ENCODE data around the gene COX7B. TPM values are rescaled to one million over a fixed set of nuclear protein-coding genes. Genes with fewer than 3 reads are reported as not detected.

The COX7B gene
- total RNA-seq, 2 experiments from 2014 or later = 302 to 324 TPM

GRCh38 chrX:77894921-77895886 is 4.1 kb upstream of the COX7B start, which contains the start of gene MAGT1:
Gene MAGT1, minus strand, starts transcription at chrX:77895435. Its CDS starts 25 bp downstream, at chrX:77895410.
- intact Hi-C loops (cut with micrococcal nuclease) = loop anchor here (10.0 kb wide), 1 partner anchor 110 kb away; the partner anchor contains the start of gene ATRX
- POLR2A ChIA-PET = interaction anchor here (0.6 kb wide), 1 partner anchor 9 kb away, joined by 3 read pairs; no protein-coding TSS in a partner anchor
- Mint-ChIP-seq H3K36me3 (ENCODE audit: low read depth) (peaks cover 14% of the 10 kb centered on the region), H3K27ac (peak within 1 kb of the TSS; percentile 100), H3K27me3 (no peaks in the 10 kb centered on the region), H3K4me1 (ENCODE audit: low read depth) (peaks cover 26% of the 10 kb centered on the region), H3K4me3 (peak within 1 kb of the TSS; percentile 98), H3K9me3 (no peaks in the 10 kb centered on the region)
- TF ChIP-seq CTCF (IDR thresholded peaks at IDR 0.05) = no peak
- ATAC-seq = peak; percentile 89
- CTCF ChIA-PET = interaction anchor here (1.2 to 1.9 kb wide), 2 partner anchors 129 to 447 kb away, joined by 3 to 7 read pairs; no protein-coding TSS in a partner anchor
- DNase-seq = peak; percentile 93

GRCh38 chrX:77900688-77901087 is 1.4 kb downstream of the COX7B start:
- TF ChIP-seq CTCF (IDR thresholded peaks at IDR 0.05) = no peak
- Mint-ChIP-seq H3K27ac (peak overlapping the region; percentile 97), H3K36me3 (ENCODE audit: low read depth) (peaks cover 37% of the 10 kb centered on the region), H3K4me1 (ENCODE audit: low read depth) (peaks cover 17% of the 10 kb centered on the region), H3K4me3 (peak overlapping the region; percentile 94), H3K9me3 (no peaks in the 10 kb centered on the region), H3K27me3 (no peaks in the 10 kb centered on the region)
- intact Hi-C loops (cut with micrococcal nuclease) = loop anchor here (1.0 kb wide), 1 partner anchor 10 kb away; the partner anchor contains the start of gene ATP7A
- ATAC-seq (no peak), DNase-seq (no peak)
- CTCF ChIA-PET = interaction anchor here (1.7 to 3.9 kb wide), 2 partner anchors 10 to 124 kb away, joined by 8 to 16 read pairs; partner anchors contain the start of gene ATP7A
- POLR2A ChIA-PET = interaction anchor here (3.8 kb wide), 1 partner anchor 9 kb away, joined by 21 read pairs; the partner anchor contains the start of gene ATP7A

- ATAC-seq (no peak), DNase-seq (no peak)
- intact Hi-C loops (cut with micrococcal nuclease) = no loop called here
- TF ChIP-seq CTCF (IDR thresholded peaks at IDR 0.05) = no peak
- Mint-ChIP-seq H3K9me3 (no peaks in the 10 kb centered on the region), H3K27ac (peak overlapping the region; percentile 65), H3K27me3 (no peaks in the 10 kb centered on the region), H3K4me1 (ENCODE audit: low read depth) (peaks cover 17% of the 10 kb centered on the region), H3K4me3 (peak overlapping the region; percentile 94), H3K36me3 (ENCODE audit: low read depth) (peaks cover 36% of the 10 kb centered on the region)
- CTCF ChIA-PET = interaction anchor here (1.5 kb wide), 1 partner anchor 123 kb away, joined by 5 read pairs; no protein-coding TSS in a partner anchor
- POLR2A ChIA-PET = interaction anchor here (3.8 kb wide), 1 partner anchor 8 kb away, joined by 21 read pairs; the partner anchor contains the start of gene ATP7A
Measured at GRCh38 chrX:77901506-77901905, 2.2 kb downstream of the COX7B start.

GRCh38 chrX:77910108-77910840 is 11.0 kb downstream of the COX7B start, which contains the start of gene ATP7A:
Gene ATP7A, plus strand, starts transcription at chrX:77910693. Its CDS starts 60,949 bp downstream, at chrX:77971642.
- POLR2A ChIA-PET = interaction anchor here (0.6 to 2.3 kb wide), 6 partner anchors 10 to 332 kb away, joined by 3 to 21 read pairs (median 3); partner anchors contain the start of gene COX7B
- Mint-ChIP-seq H3K4me3 (peak within 1 kb of the TSS; percentile 83), H3K4me1 (ENCODE audit: low read depth) (peaks cover 15% of the 10 kb centered on the region), H3K9me3 (no peaks in the 10 kb centered on the region), H3K27me3 (no peaks in the 10 kb centered on the region), H3K36me3 (ENCODE audit: low read depth) (no peaks in the 10 kb centered on the region), H3K27ac (peak within 1 kb of the TSS; percentile 98)
- DNase-seq (peak; percentile 95), ATAC-seq (peak; percentile 93)
- CTCF ChIA-PET = interaction anchor here (1.0 to 3.2 kb wide), 6 partner anchors 10 to 183 kb away, joined by 3 to 17 read pairs (median 6); partner anchors contain the start of gene COX7B
- TF ChIP-seq CTCF (IDR thresholded peaks at IDR 0.05) = no peak
- intact Hi-C loops (cut with micrococcal nuclease) = loop anchor here (1.0 to 10.0 kb wide), 3 partner anchors 10 to 185 kb away; no protein-coding TSS in a partner anchor

Data from activated CD8-positive, alpha-beta T cell treated with anti-CD3 and anti-CD28 coated beads for 36 hours (primary cell).